Caco-2 (cell line): ENCODE data around the gene CNN3. TPM values are rescaled to one million over a fixed set of nuclear protein-coding genes. Genes with fewer than 3 reads are reported as not detected.

Experiments used
- BruUV-seq: library from RNA; stranded (reverse); fragments of 400-500 nt; replicated peaks from 2 replicates; lab custom pipeline; 2021; lab: Mats Ljungman, UMichigan
- CTCF ChIA-PET: fragments of 300-600 bp; sonication (Branson Sonifier 250); formaldehyde crosslinking; loops from one replicate; lab custom pipeline; 2022; ENCODE audit warnings: antibody characterized with exemption; lab: Charles Lee
- POLR2A ChIA-PET: fragments of 300-600 bp; sonication (Branson Sonifier 250); formaldehyde crosslinking; loops from one replicate; lab custom pipeline; 2022; ENCODE audit warnings: antibody characterized with exemption; lab: Charles Lee
- DNase-seq, 2 experiments: peaks; one replicate each; pipeline versions ENCODE4 v3.0.0 to v3.0.0-alpha.2; 2020 to 2022
- H3K27me3 ChIP-seq: replicated peaks from 2 replicates; pipeline ENCODE4 v1.6.0; 2011; ENCODE audit warnings: low read length; ENCODE audit not compliant: control insufficient read depth, insufficient read depth
- H3K36me3 ChIP-seq: 2 replicates; pipeline ENCODE4 v1.5.1; 2011; ENCODE audit warnings: low read length; ENCODE audit not compliant: control insufficient read depth, insufficient read depth
- H3K4me1 ChIP-seq: fragments of 250-450 bp; sonication (Bioruptor Pico); 2 replicates; pipeline ENCODE4 v1.5.1; 2020; ENCODE audit warnings: mild to moderate bottlenecking
- H3K4me3 ChIP-seq: 2 replicates; pipeline ENCODE4 v1.5.1; 2011; ENCODE audit warnings: low read depth, mild to moderate bottlenecking, control low read depth, low read length
- H3K9me3 ChIP-seq: fragments of 250-450 bp; sonication (Bioruptor Pico); 2 replicates; pipeline ENCODE4 v1.5.1; 2020; ENCODE audit warnings: mild to moderate bottlenecking, moderate library complexity
- H3K27ac Mint-ChIP-seq: one replicate; pipeline ENCODE4 v1.8.0; 2022; ENCODE audit warnings: mixed read lengths; ENCODE audit not compliant: unreplicated experiment
- H3K27me3 Mint-ChIP-seq: one replicate; pipeline ENCODE4 v1.8.0; 2022; ENCODE audit warnings: mixed read lengths; ENCODE audit not compliant: insufficient read depth, unreplicated experiment
- H3K36me3 Mint-ChIP-seq: one replicate; pipeline ENCODE4 v1.8.0; 2022; ENCODE audit warnings: mild to moderate bottlenecking, mixed read lengths; ENCODE audit not compliant: insufficient read depth, unreplicated experiment
- H3K4me1 Mint-ChIP-seq: one replicate; pipeline ENCODE4 v1.8.0; 2022; ENCODE audit warnings: low read depth, mixed read lengths; ENCODE audit not compliant: unreplicated experiment
- H3K4me3 Mint-ChIP-seq: one replicate; pipeline ENCODE4 v1.8.0; 2022; ENCODE audit warnings: mild to moderate bottlenecking, moderate library complexity, mixed read lengths; ENCODE audit not compliant: unreplicated experiment
- H3K9me3 Mint-ChIP-seq: one replicate; pipeline ENCODE4 v1.8.0; 2022; ENCODE audit warnings: mixed read lengths; ENCODE audit not compliant: unreplicated experiment
- CTCF ChIP-seq, 2 experiments: fragments of 200-600 bp in 1 of 2; IDR thresholded peaks; 1 replicate in 1 of 2; 2 replicates in 1 of 2; pipeline versions ENCODE4 v1.5.1 to v1.8.0; 2011 to 2022; ENCODE audit warnings: antibody characterized with exemption in 1 of 2, control low read depth in 1 of 2, inconsistent platforms in 1 of 2, low read depth in 1 of 2, low read length in 1 of 2, mild to moderate bottlenecking in 1 of 2, moderate library complexity in 1 of 2; ENCODE audit not compliant: insufficient read depth in 1 of 2, severe bottlenecking in 1 of 2, unreplicated experiment in 1 of 2
- intact Hi-C: fragments of 100-400 bp; cut with micrococcal nuclease; formaldehyde crosslinking; loops from one replicate; pipeline ENCODE4 v1.10.0; 2022; ENCODE audit not compliant: unreplicated experiment
- total RNA-seq: library from RNA; stranded (reverse); gene quantifications from 2 replicates; pipeline ENCODE4 v1.2.3, GENCODE V29; 2022

CNN3 gene
- total RNA-seq, 1 experiment from 2014 or later = 329 TPM

- H3K4me3 ChIP-seq = no peak overlapping the region
- no TSS peak for BruUV-seq
- DNase-seq = no peak
- peaks cover 5% of the 10 kb centered on the region for H3K4me1 ChIP-seq
- Mint-ChIP-seq H3K27me3 (no peaks in the 10 kb centered on the region), H3K27ac (no peak overlapping the region), H3K36me3 (peaks cover 51% of the 10 kb centered on the region), H3K4me3 (no peak overlapping the region), H3K4me1 (peaks cover 7% of the 10 kb centered on the region), H3K9me3 (no peaks in the 10 kb centered on the region)
- H3K27me3 ChIP-seq = no peaks in the 10 kb centered on the region
- intact Hi-C loops = no loop called here
- CTCF ChIA-PET = no interaction called here
- POLR2A ChIA-PET = no interaction called here
- H3K36me3 ChIP-seq = no peaks in the 10 kb centered on the region
- TF ChIP-seq CTCF (IDR thresholded peaks at IDR 0.05; ENCODE audit: insufficient read depth in 1 of 2, low read depth in 1 of 2, low read length in 1 of 2, severe bottlenecking in 1 of 2, unreplicated experiment in 1 of 2) = no peak
- no peaks in the 10 kb centered on the region for H3K9me3 ChIP-seq
These were observed 38.7 kb downstream of the CNN3 start for GRCh38 chr1:94888201-94888600.

DNA sequence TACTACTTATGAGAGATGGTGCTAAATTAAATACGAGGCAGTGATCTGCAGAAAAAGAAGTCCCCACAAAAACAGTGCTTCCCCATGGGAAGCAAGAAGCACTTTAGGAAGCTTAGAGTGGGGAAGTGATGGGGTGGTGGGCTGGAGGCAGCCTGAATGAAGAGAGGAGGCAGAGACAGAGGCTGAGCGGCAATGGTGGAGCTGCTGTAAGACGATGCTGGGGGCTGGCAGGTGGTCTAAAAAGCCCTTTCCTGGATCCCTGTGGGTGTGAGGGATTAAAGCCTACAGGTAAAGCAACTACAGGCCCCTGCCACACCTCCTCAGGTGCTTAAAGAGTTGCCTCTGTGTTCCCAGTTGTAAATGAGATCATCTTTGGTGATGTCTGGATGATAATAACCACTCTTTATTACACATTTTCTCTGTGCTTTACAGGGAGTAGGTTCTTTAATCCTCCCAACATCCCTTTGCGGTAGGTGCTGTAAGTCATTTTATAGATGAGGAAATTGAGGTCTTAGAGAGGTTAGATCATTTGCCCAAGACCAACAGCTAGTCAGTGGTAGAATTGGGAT lies 39.2 kb downstream of the CNN3 start:
- Mint-ChIP-seq H3K4me1 (peaks cover 7% of the 10 kb centered on the region), H3K36me3 (peaks cover 46% of the 10 kb centered on the region), H3K9me3 (no peaks in the 10 kb centered on the region), H3K27ac (no peak overlapping the region), H3K27me3 (no peaks in the 10 kb centered on the region), H3K4me3 (no peak overlapping the region)
- no peaks in the 10 kb centered on the region for H3K27me3 ChIP-seq
- H3K4me1 ChIP-seq = peaks cover 5% of the 10 kb centered on the region
- BruUV-seq = no TSS peak
- H3K36me3 ChIP-seq = no peaks in the 10 kb centered on the region
- DNase-seq = no peak
- POLR2A ChIA-PET = no interaction called here
- intact Hi-C loops = no loop called here
- no peak overlapping the region for H3K4me3 ChIP-seq
- no peaks in the 10 kb centered on the region for H3K9me3 ChIP-seq
- CTCF ChIA-PET = no interaction called here
- TF ChIP-seq CTCF (IDR thresholded peaks at IDR 0.05; ENCODE audit: insufficient read depth in 1 of 2, low read depth in 1 of 2, low read length in 1 of 2, severe bottlenecking in 1 of 2, unreplicated experiment in 1 of 2) = no peak

DNA sequence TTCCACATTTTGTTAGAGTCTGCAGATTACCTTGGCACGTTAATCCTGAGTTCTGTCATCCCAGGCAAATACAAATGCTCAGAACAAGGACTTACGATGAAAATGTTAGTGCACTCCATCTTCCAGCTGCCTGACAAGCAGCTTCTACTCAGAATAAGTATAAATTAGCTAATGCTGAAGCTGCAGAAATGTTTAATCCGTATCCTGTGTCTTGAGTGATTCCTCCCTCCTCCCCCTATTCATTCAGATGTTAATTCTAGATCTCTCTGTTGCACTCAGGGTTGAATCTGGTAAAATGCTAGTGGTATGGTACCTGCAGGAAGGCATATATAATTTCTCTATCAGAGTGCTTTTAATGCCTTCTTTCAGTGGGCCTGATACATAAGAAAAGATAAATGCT lies 39.8 kb downstream of the CNN3 start:
- intact Hi-C loops = no loop called here
- Mint-ChIP-seq H3K27ac (no peak overlapping the region), H3K27me3 (no peaks in the 10 kb centered on the region), H3K4me1 (peaks cover 7% of the 10 kb centered on the region), H3K4me3 (no peak overlapping the region), H3K36me3 (peaks cover 40% of the 10 kb centered on the region), H3K9me3 (no peaks in the 10 kb centered on the region)
- Histone ChIP-seq H3K27me3 (no peaks in the 10 kb centered on the region), H3K4me3 (no peak overlapping the region), H3K9me3 (no peaks in the 10 kb centered on the region), H3K4me1 (peaks cover 5% of the 10 kb centered on the region), H3K36me3 (no peaks in the 10 kb centered on the region)
- ChIA-PET POLR2A (no interaction called here), CTCF (no interaction called here)
- no peak for TF ChIP-seq CTCF (IDR thresholded peaks at IDR 0.05; ENCODE audit: insufficient read depth in 1 of 2, low read depth in 1 of 2, low read length in 1 of 2, severe bottlenecking in 1 of 2, unreplicated experiment in 1 of 2)
- DNase-seq = no peak
- no TSS peak for BruUV-seq
